Lower leg skin (tissue), 4 donors: ENCODE results near the gene RADX. TPM values are rescaled to one million over a fixed set of nuclear protein-coding genes. Genes with fewer than 3 reads are reported as not detected.
A peak's percentile ranks its signal among the peaks of the same experiment; 100 is the strongest.

Experiments
- DNase-seq, 2 donors: peaks; one replicate each; pipeline ENCODE4 v3.0.0-alpha.2; 2019; ENCODE audit warnings: low spot score in 2 of 2
- H3K4me3 ChIP-seq: fragments of 200-600 bp; sonication (generic); 2 replicates; pipeline ENCODE4 v1.5.1; 2017; ENCODE audit warnings: mild to moderate bottlenecking, low read depth; ENCODE audit not compliant: poor library complexity, severe bottlenecking
- POLR2A ChIP-seq, 2 donors: fragments of 450-650 bp; IDR thresholded peaks; one replicate each; pipeline ENCODE4 v1.6.1; 2016 to 2017; ENCODE audit warnings: antibody characterized with exemption in 2 of 2, mild to moderate bottlenecking in 1 of 2, moderate library complexity in 1 of 2
- WGBS, 2 donors: methylation state at CpG; one replicate each; pipeline ENCODE4 v1.1.5; 2018; 5-methylcytosine and 5-hydroxymethylcytosine counted together
- intact Hi-C: fragments of 100-400 bp; cut with DNase I; formaldehyde crosslinking; loops from one replicate; pipeline ENCODE4 v1.15.0; 2023; ENCODE audit warnings: low total_unique reads
- microRNA counts, 2 donors: library from miRNA; unstranded; fragments of <30 nt; microRNA quantifications; one replicate each; lab custom pipeline; 2016
- microRNA-seq, 2 donors: library from miRNA; unstranded; fragments of <30 nt; microRNA quantifications; one replicate each; pipeline ENCODE4, GENCODE V29; 2016; ENCODE audit warnings: borderline replicate concordance in 2 of 2, borderline number of aligned reads in 1 of 2
- total RNA-seq, 4 donors: library from RNA; depleted of rRNA; stranded (reverse); fragments of >200 nt; gene quantifications; one replicate each; pipeline ENCODE4 v1.1.0, GENCODE V29; 2016
- TF ChIP-seq, protein P1 (sequence below), 3 donors: fragments of 450-650 bp; IDR thresholded peaks; one replicate each; pipeline ENCODE4 v1.5.1; 2016; ENCODE audit warnings: antibody characterized with exemption in 3 of 3, mild to moderate bottlenecking in 3 of 3, moderate library complexity in 2 of 3

RADX gene
- total RNA-seq, 4 donors from 2014 or later: 1.6 to 5.1 (median 2.8) TPM

DNA sequence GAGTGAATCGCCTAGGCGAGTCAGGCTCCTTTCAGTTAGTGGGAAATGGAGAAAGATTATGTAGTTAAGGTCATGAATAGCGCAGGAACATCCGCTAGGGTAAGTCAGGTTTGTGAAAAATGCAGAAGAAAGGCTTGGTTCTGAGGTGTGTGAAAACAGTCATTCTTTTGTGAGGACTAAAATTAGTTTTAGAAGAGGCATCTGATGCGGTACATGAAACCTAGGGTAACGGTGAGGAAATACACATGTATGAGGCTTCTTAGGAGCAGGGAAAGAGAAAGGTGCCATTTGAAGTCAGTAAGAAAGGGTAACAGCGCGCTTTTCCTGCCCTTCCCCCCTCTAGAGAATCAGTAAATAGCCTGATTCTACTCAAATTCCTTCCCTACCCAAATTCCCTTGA lies 114.2 kb downstream of the RADX start:
- intact Hi-C loops: no loop called here
- TF ChIP-seq POLR2A (IDR thresholded peaks at IDR 0.05): no peak
- TF ChIP-seq, protein P1, sequence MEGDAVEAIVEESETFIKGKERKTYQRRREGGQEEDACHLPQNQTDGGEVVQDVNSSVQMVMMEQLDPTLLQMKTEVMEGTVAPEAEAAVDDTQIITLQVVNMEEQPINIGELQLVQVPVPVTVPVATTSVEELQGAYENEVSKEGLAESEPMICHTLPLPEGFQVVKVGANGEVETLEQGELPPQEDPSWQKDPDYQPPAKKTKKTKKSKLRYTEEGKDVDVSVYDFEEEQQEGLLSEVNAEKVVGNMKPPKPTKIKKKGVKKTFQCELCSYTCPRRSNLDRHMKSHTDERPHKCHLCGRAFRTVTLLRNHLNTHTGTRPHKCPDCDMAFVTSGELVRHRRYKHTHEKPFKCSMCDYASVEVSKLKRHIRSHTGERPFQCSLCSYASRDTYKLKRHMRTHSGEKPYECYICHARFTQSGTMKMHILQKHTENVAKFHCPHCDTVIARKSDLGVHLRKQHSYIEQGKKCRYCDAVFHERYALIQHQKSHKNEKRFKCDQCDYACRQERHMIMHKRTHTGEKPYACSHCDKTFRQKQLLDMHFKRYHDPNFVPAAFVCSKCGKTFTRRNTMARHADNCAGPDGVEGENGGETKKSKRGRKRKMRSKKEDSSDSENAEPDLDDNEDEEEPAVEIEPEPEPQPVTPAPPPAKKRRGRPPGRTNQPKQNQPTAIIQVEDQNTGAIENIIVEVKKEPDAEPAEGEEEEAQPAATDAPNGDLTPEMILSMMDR (IDR thresholded peaks at IDR 0.05): no peak

DNA sequence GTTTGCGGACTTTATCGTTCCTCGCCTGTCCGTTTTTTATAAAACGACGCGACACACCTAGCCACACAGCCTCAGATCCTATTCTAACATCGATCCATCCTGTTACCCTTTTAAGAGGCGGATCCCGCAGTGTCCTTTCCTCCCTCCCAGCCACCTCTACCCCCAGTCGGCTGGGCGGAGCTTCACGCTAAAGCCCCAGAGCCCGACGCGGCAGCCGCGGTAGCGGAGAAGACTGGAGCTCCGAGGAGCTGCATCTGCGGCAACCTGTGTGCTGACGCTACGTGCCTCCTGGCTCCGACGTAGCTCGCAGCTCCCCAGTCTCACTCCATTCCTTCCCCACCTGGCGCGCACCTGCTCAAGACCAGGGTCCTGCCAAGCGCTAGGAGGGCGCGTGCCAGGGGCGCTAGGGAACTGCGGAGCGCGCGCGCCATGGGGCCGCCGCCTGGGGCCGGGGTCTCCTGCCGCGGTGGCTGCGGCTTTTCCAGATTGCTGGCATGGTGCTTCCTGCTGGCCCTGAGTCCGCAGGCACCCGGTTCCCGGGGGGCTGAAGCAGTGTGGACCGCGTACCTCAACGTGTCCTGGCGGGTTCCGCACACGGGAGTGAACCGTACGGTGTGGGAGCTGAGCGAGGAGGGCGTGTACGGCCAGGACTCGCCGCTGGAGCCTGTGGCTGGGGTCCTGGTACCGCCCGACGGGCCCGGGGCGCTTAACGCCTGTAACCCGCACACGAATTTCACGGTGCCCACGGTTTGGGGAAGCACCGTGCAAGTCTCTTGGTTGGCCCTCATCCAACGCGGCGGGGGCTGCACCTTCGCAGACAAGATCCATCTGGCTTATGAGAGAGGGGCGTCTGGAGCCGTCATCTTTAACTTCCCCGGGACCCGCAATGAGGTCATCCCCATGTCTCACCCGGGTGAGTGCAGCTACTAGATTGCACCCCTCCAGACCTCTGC lies 115.0 kb downstream of the RADX start, which contains the start of gene RNF128:
RNF128 (plus strand) TSS at position 217 of the 953 bp plus-strand sequence; CDS start at position 430, 213 bp downstream.
- TF ChIP-seq, protein P1 (IDR thresholded peaks at IDR 0.05): no peak
- TF ChIP-seq POLR2A (IDR thresholded peaks at IDR 0.05): no peak
- peak within 1 kb of the TSS; percentile 28 for H3K4me3 ChIP-seq
- intact Hi-C loops: no loop called here
- 1 to 26% methylated on average over 46 to 48 of the region's 79 CpGs for WGBS, 2 donors
- peak in 1 of 2 donors; percentile 16 for DNase-seq

More for the DNA sequence above, 114.2 kb downstream of the RADX start:
- WGBS, 2 donors: 8 to 30% methylated on average over 8 of the region's 8 CpGs
- no peak for DNase-seq
- no peak overlapping the region for H3K4me3 ChIP-seq

DNA sequence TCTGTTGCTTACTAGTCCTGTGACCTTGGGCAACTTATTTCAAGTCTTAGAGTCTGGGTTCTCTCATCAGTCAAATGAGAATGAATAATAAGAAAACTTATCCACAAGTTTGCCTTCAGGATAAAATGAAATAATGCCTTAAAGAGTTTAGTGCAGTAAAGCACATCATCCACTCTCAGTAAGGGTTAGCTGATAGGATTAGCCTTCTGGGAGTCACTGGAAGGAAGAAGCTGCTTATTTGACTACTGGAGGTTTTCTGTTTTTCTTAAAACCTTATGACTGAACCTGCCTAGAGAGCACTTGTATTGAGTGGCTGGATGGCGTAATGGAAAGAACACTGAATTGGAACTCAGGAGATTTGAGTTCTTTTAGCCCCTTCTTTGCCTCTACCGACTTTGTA lies 116.6 kb downstream of the RADX start:
- H3K4me3 ChIP-seq: no peak overlapping the region
- no peak for DNase-seq
- intact Hi-C loops: no loop called here
- TF ChIP-seq POLR2A (IDR thresholded peaks at IDR 0.05): no peak
- TF ChIP-seq, protein P1 (IDR thresholded peaks at IDR 0.05): no peak
- 49 to 72% methylated on average over 2 of the region's 2 CpGs for WGBS, 2 donors

MicroRNAs within 50 kb of the gene (microRNA counts, 767-probe panel; counts per million panel counts)
- microRNA hsa-miR-548an (lab: Ali Mortazavi, UCI): 0 to 358 counts per million in 2 donors

Small RNA genes lying within 50 kb of the gene (microRNA-seq; reads per million reads assigned to microRNA genes)
- gene MIR548AN: 0 to 0.68 reads per million in 2 donors

Other genes with a start within 250 kb of the RADX start
- gene RNF128, start 114.7 kb downstream of the RADX start, total RNA-seq: 10 to 100 TPM in 3 of 4 donors, 1 to 10 TPM in 1; 9.6 to 24.5 (median 16.0) TPM
- 1 to 10 TPM; 1.8 to 3.0 (median 2.3) TPM for gene TBC1D8B, start 190.7 kb downstream of the RADX start, total RNA-seq